ENCODE data around the gene AP1M1. TPM values are rescaled to one million over a fixed set of nuclear protein-coding genes. Genes with fewer than 3 reads are reported as not detected.

The AP1M1 gene
- total RNA-seq, 1 donor from 2014 or later, result 38.5 TPM

DNA sequence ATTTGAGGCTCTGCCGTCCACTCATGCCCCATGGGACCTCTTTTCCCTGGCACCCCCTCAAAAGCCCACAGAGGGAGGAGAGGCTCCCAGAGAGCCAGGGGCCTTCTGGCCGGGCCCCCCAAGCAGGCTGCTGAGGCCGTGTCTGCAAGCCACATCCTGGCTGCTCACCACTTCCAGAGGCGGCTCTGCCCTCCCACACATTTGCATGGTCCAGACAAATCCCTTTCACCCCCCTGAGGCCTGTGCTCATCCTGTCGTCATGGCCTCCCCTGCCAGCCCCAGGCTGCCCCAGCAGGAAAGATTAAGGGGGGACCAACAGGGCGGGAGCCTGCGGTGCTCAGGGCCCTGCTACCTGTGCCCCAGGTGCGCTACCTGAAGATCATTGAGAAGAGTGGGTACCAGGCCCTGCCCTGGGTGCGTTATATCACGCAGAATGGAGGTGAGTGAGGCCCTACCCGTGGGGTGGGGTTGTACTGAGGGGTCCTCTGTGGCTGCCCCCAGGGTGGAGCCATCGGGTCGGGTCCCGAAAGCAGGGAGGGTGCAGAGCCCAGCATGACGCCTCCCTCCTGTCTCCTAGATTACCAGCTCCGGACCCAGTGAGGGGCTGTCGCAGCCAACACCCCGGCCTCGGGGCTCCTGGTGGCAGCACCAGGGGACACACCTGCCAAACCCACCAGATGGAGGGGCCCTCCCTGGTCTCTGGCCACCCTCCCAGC lies 36.3 kb downstream of the AP1M1 start:
- Histone ChIP-seq H3K27me3 (ENCODE audit: low read depth) (no peaks in the 10 kb centered on the region), H3K9me3 (replicated peaks) (no peaks in the 10 kb centered on the region), H3K27ac (replicated peaks) (no peak overlapping the region), H3K36me3 (peaks cover 76% of the 10 kb centered on the region), H3K4me3 (no peak overlapping the region), H3K4me1 (no peaks in the 10 kb centered on the region)
- TF ChIP-seq, protein P1, sequence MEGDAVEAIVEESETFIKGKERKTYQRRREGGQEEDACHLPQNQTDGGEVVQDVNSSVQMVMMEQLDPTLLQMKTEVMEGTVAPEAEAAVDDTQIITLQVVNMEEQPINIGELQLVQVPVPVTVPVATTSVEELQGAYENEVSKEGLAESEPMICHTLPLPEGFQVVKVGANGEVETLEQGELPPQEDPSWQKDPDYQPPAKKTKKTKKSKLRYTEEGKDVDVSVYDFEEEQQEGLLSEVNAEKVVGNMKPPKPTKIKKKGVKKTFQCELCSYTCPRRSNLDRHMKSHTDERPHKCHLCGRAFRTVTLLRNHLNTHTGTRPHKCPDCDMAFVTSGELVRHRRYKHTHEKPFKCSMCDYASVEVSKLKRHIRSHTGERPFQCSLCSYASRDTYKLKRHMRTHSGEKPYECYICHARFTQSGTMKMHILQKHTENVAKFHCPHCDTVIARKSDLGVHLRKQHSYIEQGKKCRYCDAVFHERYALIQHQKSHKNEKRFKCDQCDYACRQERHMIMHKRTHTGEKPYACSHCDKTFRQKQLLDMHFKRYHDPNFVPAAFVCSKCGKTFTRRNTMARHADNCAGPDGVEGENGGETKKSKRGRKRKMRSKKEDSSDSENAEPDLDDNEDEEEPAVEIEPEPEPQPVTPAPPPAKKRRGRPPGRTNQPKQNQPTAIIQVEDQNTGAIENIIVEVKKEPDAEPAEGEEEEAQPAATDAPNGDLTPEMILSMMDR (IDR thresholded peaks at IDR 0.05; ENCODE audit: borderline replicate concordance), result no peak
- intact Hi-C loops (cut with micrococcal nuclease), result no loop called here
- no peak for DNase-seq

DNA sequence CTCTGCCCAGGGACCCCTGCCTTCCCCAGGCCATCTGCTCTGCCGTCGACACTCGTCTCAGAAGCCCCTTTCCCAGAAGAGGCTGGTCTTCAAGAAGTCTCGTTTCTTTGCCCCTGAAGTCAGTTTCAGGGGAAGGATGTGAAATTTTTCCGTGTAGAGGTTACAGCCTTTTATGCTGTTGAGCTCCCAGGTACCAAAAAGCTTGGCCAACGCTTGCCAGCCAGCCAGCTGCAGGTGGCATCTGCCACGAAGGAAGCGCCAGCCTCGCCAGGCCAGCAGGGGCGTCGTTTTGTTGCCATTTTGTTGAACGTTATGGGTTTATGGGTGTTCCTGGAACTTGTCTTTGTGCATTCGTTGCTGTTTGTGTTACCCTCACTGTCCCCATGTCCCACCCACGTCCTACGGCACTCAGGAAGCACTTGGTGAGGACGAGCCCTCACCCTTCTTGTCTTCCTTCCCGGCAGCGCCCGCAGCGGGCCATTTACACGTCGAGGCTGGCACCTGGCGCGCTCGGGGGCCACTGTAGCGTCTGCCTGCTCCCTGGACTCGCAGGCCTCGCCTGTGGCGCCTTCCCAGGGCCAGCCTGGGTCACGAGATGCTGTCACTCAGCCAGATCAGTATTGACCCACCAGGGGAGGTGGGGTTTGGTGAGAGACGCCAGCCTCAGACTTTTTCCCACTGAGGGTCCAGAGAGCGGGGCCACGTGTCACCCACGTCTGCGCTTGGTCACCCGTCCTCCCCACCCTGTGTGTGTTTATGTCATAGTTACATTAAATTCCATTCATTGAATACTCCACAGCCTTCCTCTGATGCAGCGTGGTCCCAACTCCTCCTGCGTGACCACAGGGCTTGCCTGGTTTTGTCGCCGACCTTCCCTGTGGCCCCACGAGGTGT lies 37.1 kb downstream of the AP1M1 start:
- Histone ChIP-seq H3K27ac (replicated peaks) (no peak overlapping the region), H3K36me3 (peaks cover 68% of the 10 kb centered on the region), H3K27me3 (ENCODE audit: low read depth) (no peaks in the 10 kb centered on the region), H3K4me1 (no peaks in the 10 kb centered on the region), H3K9me3 (replicated peaks) (no peaks in the 10 kb centered on the region), H3K4me3 (no peak overlapping the region)
- intact Hi-C loops (cut with micrococcal nuclease), result no loop called here
- DNase-seq, result no peak
- TF ChIP-seq, protein P1 (IDR thresholded peaks at IDR 0.05; ENCODE audit: borderline replicate concordance), result no peak

DNA sequence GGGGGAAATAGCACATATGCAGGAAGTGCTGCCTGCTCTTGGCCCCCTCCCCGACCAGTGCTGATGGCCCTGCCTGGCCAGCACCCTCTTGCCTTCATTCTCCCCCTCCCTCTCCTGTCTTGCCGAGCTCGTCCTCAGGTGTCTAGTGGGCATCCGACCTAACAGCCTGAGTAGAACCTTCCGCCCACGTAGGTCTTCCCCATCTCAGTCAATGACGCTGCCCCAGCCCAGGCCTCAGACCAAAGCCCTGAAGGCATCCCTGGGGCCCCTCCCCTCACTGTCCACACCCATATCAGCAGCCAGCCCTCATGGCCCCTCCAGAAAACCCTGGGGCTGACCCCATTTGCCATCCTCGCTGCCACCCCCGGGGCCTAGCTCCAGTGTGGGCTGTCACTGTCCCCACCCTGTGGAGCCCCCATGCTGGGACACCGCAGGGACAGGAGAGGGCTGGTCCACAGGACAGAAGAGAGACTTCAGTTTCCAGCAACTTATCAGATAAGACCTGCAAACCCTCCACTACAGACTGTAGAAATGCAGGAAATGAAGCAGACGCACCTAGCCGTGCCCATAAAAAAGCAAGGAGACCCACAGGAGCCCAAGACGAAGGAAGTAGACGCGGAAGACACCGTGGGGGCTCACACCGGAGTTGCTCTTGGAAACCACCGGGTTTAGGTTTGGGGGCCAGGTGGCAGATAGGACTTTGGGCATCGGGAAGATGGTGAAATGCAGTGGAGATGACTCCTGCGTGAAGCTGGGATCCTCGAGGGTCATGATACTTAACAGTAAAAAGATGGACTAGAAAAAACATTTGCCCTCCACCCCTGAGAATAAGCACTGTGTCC lies 38.3 kb downstream of the AP1M1 start:
- H3K27ac ChIP-seq (replicated peaks), result no peak overlapping the region
- H3K4me3 ChIP-seq, result no peak overlapping the region
- TF ChIP-seq, protein P1 (IDR thresholded peaks at IDR 0.05; ENCODE audit: borderline replicate concordance), result no peak
- H3K9me3 ChIP-seq (replicated peaks), result no peaks in the 10 kb centered on the region
- no peaks in the 10 kb centered on the region for H3K4me1 ChIP-seq
- no peak for DNase-seq
- intact Hi-C loops (cut with micrococcal nuclease), result no loop called here
- peaks cover 55% of the 10 kb centered on the region for H3K36me3 ChIP-seq
- H3K27me3 ChIP-seq (ENCODE audit: low read depth), result no peaks in the 10 kb centered on the region

DNA sequence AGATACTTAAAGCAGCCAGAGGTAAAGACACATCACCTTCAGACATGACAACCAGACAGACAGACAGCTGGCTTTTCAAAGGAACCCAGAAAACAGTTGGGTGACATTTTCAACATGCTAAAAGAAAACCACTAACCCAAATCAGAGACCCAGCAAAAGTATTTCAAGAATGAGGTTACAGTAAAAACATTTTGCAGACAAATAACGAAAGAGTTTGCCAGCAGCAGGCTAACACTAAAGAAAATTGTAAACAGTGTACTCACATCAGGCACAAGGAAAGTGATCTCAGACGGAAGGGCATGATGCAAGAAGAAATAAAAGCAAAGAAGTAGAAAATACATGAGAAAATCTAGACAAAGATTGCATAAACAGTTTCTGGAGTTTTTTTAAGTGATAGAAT lies 46.4 kb downstream of the AP1M1 start:
- Histone ChIP-seq H3K4me3 (no peak overlapping the region), H3K36me3 (no peaks in the 10 kb centered on the region), H3K4me1 (no peaks in the 10 kb centered on the region), H3K27me3 (ENCODE audit: low read depth) (no peaks in the 10 kb centered on the region), H3K27ac (replicated peaks) (no peak overlapping the region), H3K9me3 (replicated peaks) (no peaks in the 10 kb centered on the region)
- no peak for DNase-seq
- TF ChIP-seq, protein P1 (IDR thresholded peaks at IDR 0.05; ENCODE audit: borderline replicate concordance), result no peak
- intact Hi-C loops (cut with micrococcal nuclease), result no loop called here

All from left ventricle myocardium inferior (tissue), 1 donor.